Measurements from ENCODE around the gene HOXA6.

- TF ChIP-seq CEBPB (IDR thresholded peaks at IDR 0.05), result no peak
- no peak for TF ChIP-seq USF2 (IDR thresholded peaks at IDR 0.05)
- TF ChIP-seq TFCP2L1 (CRISPR knock-in tag; IDR thresholded peaks at IDR 0.05), result no peak
- no peak for TF ChIP-seq CTCF (IDR thresholded peaks at IDR 0.05)
- no peak for TF ChIP-seq RNF2 (IDR thresholded peaks at IDR 0.05; ENCODE audit: borderline replicate concordance, low read depth)
- TF ChIP-seq REST (IDR thresholded peaks at IDR 0.05), result no peak
- TF ChIP-seq RAD21 (conservative IDR thresholded peaks at IDR 0.05 in 1 of 2, IDR thresholded peaks at IDR 0.05 in 1 of 2), result no peak
- no peak for TF ChIP-seq POLR2A (IDR thresholded peaks at IDR 0.05; ENCODE audit: low read length)
- TF ChIP-seq MAZ (IDR thresholded peaks at IDR 0.05; ENCODE audit: borderline replicate concordance, low read depth, low read length), result no peak
- no peak for TF ChIP-seq POLR2AphosphoS2 (conservative IDR thresholded peaks at IDR 0.05; ENCODE audit: low read length)
- no peak for TF ChIP-seq FOSL2 (IDR thresholded peaks at IDR 0.05)
- no peak for TF ChIP-seq FOSL2 (CRISPR knock-in tag; IDR thresholded peaks at IDR 0.05)
- no peak for TF ChIP-seq EP300 (IDR thresholded peaks at IDR 0.05)
Observed at GRCh38 chr7:27144781-27145164, 2.8 kb downstream of the HOXA6 start.
